Measurements from ENCODE around the gene TEN1.

The TEN1 gene

DNA sequence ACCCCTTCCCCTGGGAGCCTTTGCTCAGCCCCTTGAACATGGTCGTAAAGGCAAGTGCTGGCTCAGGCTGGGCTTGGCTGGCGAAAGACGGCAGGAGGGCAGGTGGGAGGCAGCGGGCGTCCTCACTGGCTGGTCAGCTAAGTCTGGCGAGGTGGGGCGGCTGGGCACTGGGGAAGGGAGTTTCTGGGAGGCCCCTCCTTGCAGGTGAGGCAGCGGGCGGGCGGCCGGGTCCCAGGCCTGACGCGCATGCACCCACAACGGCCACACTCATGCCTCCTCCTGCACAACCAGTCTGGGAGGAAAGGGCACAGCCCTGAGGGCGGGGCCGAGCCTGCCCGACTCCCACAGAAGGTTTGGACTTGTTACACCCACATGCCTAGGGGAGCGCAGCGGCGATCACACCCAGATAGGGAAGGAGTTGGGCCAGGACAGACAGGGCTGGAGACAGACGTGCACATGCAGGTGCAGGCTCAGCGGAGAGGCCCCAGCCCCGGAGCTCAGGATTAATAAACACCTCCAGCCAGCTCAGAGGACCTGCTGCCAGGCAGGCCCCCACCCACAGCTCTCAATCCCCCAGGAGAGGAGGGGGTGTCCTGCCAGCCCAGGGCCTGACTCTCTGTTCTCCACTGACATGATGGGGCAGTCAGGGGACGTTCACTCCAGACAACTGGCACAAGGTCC is 48.3 kb downstream of the TEN1 start, which contains the start of gene EVPL:
Gene EVPL (minus strand): TSS at position 148 of the 681 bp plus-strand sequence. CDS start 108 bp downstream, at position 40.
- peaks cover 6% of the 10 kb centered on the region for H3K27me3 Mint-ChIP-seq (ENCODE audit: low read depth)
- H3K9me3 Mint-ChIP-seq, result no peaks in the 10 kb centered on the region
- peak within 1 kb of the TSS; percentile 35 to 68 (median 67) for H3K27ac Mint-ChIP-seq
- H3K4me3 Mint-ChIP-seq, result peak within 1 kb of the TSS in 1 of 3 experiments; percentile 19
- H3K36me3 Mint-ChIP-seq (ENCODE audit: low read depth), result no peaks in the 10 kb centered on the region
- H3K4me1 Mint-ChIP-seq, result peaks cover 6% of the 10 kb centered on the region
- TF ChIP-seq CTCF (IDR thresholded peaks at IDR 0.05; ENCODE audit: unreplicated experiment in 3 of 3), result no peak

DNA sequence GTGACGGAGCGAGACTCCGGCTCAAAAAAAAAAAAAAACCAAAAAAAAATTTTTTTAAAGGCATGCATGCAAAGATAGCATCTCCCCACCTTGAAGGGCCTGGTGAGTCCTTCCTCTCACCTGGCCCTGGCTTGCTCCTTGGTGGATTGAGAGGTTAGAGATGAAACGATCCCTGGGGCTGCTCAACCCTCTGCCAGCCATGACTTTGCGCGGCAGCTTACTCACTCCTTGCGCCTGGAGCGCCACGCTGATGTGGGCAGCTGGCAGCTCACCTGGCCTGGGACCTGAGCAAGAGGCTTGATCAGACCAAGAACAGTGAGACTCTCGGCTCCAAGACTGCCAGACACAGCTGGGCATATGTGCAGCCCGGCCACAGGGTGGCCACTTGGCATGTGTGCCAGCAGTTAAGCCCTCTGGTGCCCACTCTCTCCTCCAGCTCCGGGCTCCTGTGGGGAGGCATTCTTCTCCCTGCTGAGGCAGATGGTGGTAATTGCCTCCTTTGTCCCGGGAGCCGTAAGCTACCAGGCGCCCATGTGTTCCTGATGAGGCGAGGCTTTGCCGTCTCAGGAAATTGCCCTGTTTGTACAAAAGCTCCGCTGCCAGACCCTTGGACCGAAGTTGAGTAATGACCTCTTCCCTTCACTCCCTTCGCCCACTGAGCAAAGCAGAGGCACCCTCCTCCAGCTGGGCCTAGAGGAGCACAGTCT is 53.2 kb downstream of the TEN1 start:
- Mint-ChIP-seq H3K4me1 (peaks cover 17% of the 10 kb centered on the region), H3K4me3 (no peak overlapping the region), H3K27ac (no peak overlapping the region), H3K36me3 (ENCODE audit: low read depth) (peaks cover 3% of the 10 kb centered on the region), H3K9me3 (no peaks in the 10 kb centered on the region), H3K27me3 (ENCODE audit: low read depth) (peaks cover 6% of the 10 kb centered on the region)
- TF ChIP-seq CTCF (IDR thresholded peaks at IDR 0.05; ENCODE audit: unreplicated experiment in 3 of 3), result no peak

- H3K4me3 Mint-ChIP-seq, result no peak overlapping the region
- no peaks in the 10 kb centered on the region for H3K9me3 Mint-ChIP-seq
- no peak for TF ChIP-seq CTCF (IDR thresholded peaks at IDR 0.05; ENCODE audit: unreplicated experiment in 3 of 3)
- peaks cover 17% of the 10 kb centered on the region for H3K4me1 Mint-ChIP-seq
- H3K27me3 Mint-ChIP-seq (ENCODE audit: low read depth), result peaks cover 6% of the 10 kb centered on the region
- no peak overlapping the region for H3K27ac Mint-ChIP-seq
- peaks cover 3% of the 10 kb centered on the region for H3K36me3 Mint-ChIP-seq (ENCODE audit: low read depth)
Measured at GRCh38 chr17:76032780-76033108, 53.7 kb downstream of the TEN1 start.

GRCh38 chr17:76033139-76033538 is 54.1 kb downstream of the TEN1 start:
- no peak overlapping the region for H3K27ac Mint-ChIP-seq
- peaks cover 6% of the 10 kb centered on the region for H3K27me3 Mint-ChIP-seq (ENCODE audit: low read depth)
- no peak for TF ChIP-seq CTCF (IDR thresholded peaks at IDR 0.05; ENCODE audit: unreplicated experiment in 3 of 3)
- no peak overlapping the region for H3K4me3 Mint-ChIP-seq
- H3K4me1 Mint-ChIP-seq, result peaks cover 17% of the 10 kb centered on the region
- no peaks in the 10 kb centered on the region for H3K9me3 Mint-ChIP-seq
- H3K36me3 Mint-ChIP-seq (ENCODE audit: low read depth), result peaks cover 5% of the 10 kb centered on the region

DNA sequence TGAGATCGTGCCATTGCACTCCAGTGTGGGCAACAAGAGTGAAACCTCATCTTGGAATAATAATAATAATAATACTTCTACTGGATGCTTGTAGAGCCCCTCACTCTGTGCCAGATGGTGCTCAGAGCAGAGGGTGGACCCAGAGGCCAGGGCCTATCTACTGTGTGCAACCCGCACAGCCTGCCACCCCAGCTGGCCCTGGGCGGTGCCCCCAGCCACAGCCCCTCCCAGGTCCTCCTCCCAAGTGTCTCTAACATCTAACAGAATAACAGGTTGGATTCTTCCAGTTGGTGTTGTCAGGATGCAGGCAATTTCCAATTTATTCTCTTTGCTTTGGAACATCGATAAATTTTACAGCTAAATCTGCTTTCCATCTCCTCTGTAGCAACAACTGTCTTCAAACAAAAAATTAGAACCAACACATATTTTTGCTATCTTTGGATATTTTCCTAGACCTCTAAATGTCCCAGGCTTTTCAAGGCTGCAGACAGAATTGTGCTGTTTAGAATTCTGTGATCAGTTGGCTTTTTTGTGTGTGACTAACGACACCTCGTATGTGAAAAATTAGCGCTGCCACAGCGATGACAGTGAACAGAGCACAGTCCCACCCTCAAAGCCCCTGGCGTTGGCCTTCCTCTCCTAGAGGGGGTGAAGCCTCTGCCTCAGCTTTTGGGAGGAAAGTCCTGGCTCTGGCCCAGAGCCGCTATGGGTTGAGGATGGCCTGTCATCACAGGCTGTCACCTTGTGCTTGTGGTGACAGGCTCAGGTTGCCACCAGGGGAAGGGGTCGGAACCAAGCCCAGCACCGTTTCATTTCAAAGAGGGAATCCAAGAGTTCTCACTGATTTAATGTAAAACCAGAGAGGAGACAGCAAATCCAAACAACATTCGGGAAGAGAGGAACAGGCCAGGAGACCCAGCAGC is 55.6 kb downstream of the TEN1 start:
- Mint-ChIP-seq H3K4me1 (peaks cover 13% of the 10 kb centered on the region), H3K27me3 (ENCODE audit: low read depth) (no peaks in the 10 kb centered on the region), H3K36me3 (ENCODE audit: low read depth) (peaks cover 21% of the 10 kb centered on the region), H3K9me3 (no peaks in the 10 kb centered on the region), H3K27ac (peak overlapping the region in 2 of 3 experiments; percentile 37 to 74), H3K4me3 (no peak overlapping the region)
- no peak for TF ChIP-seq CTCF (IDR thresholded peaks at IDR 0.05; ENCODE audit: unreplicated experiment in 3 of 3)

Measured in nephron (organoid).